ENCODE data around the gene RABGAP1L. TPM values are rescaled to one million over a fixed set of nuclear protein-coding genes. Genes with fewer than 3 reads are reported as not detected.

Gene RABGAP1L
- total RNA-seq, 1 experiment from 2014 or later = 29.3 TPM

DNA sequence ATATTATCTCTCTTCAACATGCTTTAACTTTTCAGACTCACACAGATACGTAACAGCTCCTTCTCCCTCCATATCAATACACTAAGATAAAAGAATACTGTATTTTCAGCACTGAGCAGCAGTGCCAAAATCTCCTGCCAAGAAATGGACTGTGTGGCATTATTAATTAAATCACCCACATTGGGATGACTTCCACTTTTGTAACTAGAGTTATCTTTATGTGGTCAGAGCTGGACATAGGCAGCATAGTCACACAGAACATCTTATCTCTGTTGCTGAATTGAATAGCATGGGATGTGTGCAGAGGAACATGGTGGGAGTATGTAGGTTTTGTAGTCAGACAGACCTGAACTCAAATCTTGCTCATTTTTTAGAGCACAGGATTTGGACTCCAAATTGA, 799.1 kb downstream of the RABGAP1L start:
- ATAC-seq (no peak), DNase-seq (ENCODE audit: low read depth, low spot score) (no peak)
- intact Hi-C loops (cut with micrococcal nuclease) = no loop called here
- no TSS peak for BruUV-seq (replicated peaks)
- Histone ChIP-seq H3K4me2 (ENCODE audit: low read length) (no peak overlapping the region), H3K36me3 (ENCODE audit: control insufficient read depth in 1 of 2, insufficient read depth in 2 of 2, low read length in 2 of 2) (no peaks in the 10 kb centered on the region), H4K20me1 (ENCODE audit: insufficient read depth) (no peaks in the 10 kb centered on the region), H3K4me1 (ENCODE audit: control insufficient read depth in 1 of 2, insufficient read depth in 2 of 2, low read length in 2 of 2) (no peaks in the 10 kb centered on the region), H3K79me2 (ENCODE audit: insufficient read depth, low read length) (no peaks in the 10 kb centered on the region), H3K27me3 (ENCODE audit: insufficient read depth, low read length) (no peaks in the 10 kb centered on the region), H3K4me3 (replicated peaks in 1 of 2; ENCODE audit: low read depth in 1 of 2, low read length in 2 of 2) (no peak overlapping the region), H3K27ac (ENCODE audit: low read depth, low read length) (no peak overlapping the region), H3K9me3 (ENCODE audit: control insufficient read depth in 1 of 2, insufficient read depth in 1 of 2, low read depth in 1 of 2, low read length in 2 of 2) (no peaks in the 10 kb centered on the region), H3K9me2 (ENCODE audit: insufficient read depth) (no peaks in the 10 kb centered on the region), H3K9ac (ENCODE audit: low read length) (no peak overlapping the region), H2AFZ (ENCODE audit: low read depth, low read length, poor library complexity, severe bottlenecking) (no peak overlapping the region)
- POLR2A ChIA-PET = no interaction called here
- RAD21 ChIA-PET (ENCODE audit: low non-redundant PET in 1 of 2, low total read pairs in 2 of 2, uncharacterized antibody in 2 of 2, unreplicated experiment in 2 of 2) = no interaction called here
- CTCF ChIA-PET = no interaction called here
- TF ChIP-seq, protein P1, sequence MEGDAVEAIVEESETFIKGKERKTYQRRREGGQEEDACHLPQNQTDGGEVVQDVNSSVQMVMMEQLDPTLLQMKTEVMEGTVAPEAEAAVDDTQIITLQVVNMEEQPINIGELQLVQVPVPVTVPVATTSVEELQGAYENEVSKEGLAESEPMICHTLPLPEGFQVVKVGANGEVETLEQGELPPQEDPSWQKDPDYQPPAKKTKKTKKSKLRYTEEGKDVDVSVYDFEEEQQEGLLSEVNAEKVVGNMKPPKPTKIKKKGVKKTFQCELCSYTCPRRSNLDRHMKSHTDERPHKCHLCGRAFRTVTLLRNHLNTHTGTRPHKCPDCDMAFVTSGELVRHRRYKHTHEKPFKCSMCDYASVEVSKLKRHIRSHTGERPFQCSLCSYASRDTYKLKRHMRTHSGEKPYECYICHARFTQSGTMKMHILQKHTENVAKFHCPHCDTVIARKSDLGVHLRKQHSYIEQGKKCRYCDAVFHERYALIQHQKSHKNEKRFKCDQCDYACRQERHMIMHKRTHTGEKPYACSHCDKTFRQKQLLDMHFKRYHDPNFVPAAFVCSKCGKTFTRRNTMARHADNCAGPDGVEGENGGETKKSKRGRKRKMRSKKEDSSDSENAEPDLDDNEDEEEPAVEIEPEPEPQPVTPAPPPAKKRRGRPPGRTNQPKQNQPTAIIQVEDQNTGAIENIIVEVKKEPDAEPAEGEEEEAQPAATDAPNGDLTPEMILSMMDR (IDR thresholded peaks at IDR 0.05 in 2 of 3, conservative IDR thresholded peaks at IDR 0.05 in 1 of 3; ENCODE audit: borderline replicate concordance in 1 of 3, insufficient read depth in 1 of 3, low read depth in 2 of 3, low read length in 2 of 3) = no peak
- TF ChIP-seq CBX3 (IDR thresholded peaks at IDR 0.05; ENCODE audit: low read depth) (no peak), EZH2phosphoT487 (IDR thresholded peaks at IDR 0.05; ENCODE audit: borderline replicate concordance) (no peak), POLR2AphosphoS5 (IDR thresholded peaks at IDR 0.05; ENCODE audit: low read depth, low read length) (no peak), JUND (IDR thresholded peaks at IDR 0.05) (no peak), RAD21 (IDR thresholded peaks at IDR 0.05; ENCODE audit: low read depth) (no peak), ZNF274 (IDR thresholded peaks at IDR 0.05; ENCODE audit: low read depth, low read length) (no peak), SIN3A (IDR thresholded peaks at IDR 0.05; ENCODE audit: low read depth) (no peak), ZFX (IDR thresholded peaks at IDR 0.05) (no peak), ELF1 (IDR thresholded peaks at IDR 0.05; ENCODE audit: borderline replicate concordance, low read depth) (no peak), YY1 (IDR thresholded peaks at IDR 0.05; ENCODE audit: extremely low read depth, insufficient replicate concordance, low read depth, low read length) (no peak), EGR1 (IDR thresholded peaks at IDR 0.05; ENCODE audit: low read depth) (no peak), SP1 (IDR thresholded peaks at IDR 0.05; ENCODE audit: low read depth) (no peak)
- TF ChIP-seq, protein P2, sequence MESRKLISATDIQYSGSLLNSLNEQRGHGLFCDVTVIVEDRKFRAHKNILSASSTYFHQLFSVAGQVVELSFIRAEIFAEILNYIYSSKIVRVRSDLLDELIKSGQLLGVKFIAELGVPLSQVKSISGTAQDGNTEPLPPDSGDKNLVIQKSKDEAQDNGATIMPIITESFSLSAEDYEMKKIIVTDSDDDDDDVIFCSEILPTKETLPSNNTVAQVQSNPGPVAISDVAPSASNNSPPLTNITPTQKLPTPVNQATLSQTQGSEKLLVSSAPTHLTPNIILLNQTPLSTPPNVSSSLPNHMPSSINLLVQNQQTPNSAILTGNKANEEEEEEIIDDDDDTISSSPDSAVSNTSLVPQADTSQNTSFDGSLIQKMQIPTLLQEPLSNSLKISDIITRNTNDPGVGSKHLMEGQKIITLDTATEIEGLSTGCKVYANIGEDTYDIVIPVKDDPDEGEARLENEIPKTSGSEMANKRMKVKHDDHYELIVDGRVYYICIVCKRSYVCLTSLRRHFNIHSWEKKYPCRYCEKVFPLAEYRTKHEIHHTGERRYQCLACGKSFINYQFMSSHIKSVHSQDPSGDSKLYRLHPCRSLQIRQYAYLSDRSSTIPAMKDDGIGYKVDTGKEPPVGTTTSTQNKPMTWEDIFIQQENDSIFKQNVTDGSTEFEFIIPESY (IDR thresholded peaks at IDR 0.05; ENCODE audit: extremely low read depth, insufficient replicate concordance, low read length) = no peak

All from HCT116 (cell line).